ENCODE results near the gene CYREN. TPM values are rescaled to one million over a fixed set of nuclear protein-coding genes. Genes with fewer than 3 reads are reported as not detected.
A peak's percentile ranks its signal among the peaks of the same experiment; 100 is the strongest.
"Not testable (repeated sequence)": the region's sequence is repeated elsewhere in the genome, so short reads cannot be mapped to it uniquely, and the experiment has no call there.

The CYREN gene
- total and polyA plus RNA-seq, 9 donors: 23.5 to 43.0 (median 31.7) TPM

DNA sequence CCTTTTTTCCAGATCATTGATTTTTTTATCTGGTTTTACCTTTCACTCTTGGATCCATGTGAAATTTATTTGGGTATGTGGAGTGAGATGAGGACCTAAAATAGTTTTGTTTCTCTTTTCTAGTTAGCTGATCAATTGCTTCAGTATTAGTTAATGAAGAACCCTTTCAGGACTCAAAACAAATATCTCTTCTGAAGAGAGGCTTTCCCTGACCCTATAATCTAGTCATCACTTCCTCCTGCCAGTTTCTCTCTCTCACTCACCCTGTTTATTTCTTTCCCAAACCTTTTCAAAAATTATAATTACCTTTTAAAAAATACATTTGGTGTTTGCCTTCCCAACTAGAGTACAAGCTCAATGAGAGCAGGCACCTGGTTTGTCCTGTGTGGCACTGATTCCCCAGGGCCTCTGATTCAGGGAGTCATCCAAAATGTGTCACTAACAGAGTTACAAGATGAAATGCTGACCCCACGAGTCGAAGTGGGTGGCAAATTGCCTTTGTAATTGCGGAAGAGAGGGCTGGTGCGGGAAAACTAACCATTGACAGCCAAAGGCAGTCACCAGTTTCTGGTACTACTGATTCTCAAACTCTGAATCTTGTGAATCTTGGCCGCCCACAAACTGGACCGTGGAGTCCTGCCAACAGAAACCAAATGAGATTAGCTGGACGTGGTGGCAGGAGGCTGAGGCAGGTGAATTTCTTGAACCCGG is 20.3 kb downstream of the CYREN start:
- no peak overlapping the region for H3K27ac ChIP-seq (ENCODE audit: low read length)
- WGBS (ENCODE audit: insufficient coverage): 71% methylated on average over 5 of the region's 8 CpGs

DNA sequence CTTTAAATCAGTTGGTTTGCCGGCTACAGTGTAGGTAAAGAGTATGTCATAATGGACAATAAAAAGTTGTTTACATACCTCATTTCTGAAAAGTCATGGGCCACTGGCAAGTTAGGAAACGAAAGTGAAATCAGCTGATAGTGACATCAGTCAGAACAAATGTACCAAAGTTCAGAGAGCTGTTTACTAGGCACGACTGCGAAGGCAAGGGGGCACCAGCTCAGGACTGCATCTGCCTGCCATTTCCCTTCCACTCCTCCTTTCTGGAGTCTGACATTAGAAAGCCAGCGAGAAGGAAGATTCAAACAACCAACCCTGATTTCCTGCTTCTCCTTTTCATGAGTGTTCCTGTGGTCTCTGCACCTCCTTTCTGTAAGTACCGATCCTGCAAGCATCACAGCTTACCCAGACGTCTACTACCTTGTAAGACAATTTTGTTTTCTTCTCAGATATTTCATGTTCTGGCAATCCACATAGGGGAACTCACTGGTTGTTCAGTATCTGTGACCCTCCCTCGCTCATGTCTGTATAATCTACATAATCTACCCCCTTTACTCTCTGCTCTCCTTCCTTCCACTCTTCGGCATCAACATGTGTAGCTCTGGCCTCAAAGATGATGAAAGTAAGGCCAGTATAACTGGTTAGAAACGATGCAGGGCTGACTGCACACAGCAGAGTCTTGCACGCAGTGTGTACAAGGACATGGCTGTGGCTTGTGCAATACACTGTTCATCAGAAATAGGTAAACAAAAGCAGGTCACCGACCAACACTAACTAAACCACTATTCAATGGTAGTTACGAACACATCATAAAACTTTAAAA is 22.4 kb downstream of the CYREN start, which contains the start of gene TMEM140:
Gene TMEM140, plus strand, starts transcription at position 174 of the 823 bp plus-strand sequence. CDS start 16,370 bp downstream, outside the sequence.
- peak within 1 kb of the TSS; percentile 87 for H3K27ac ChIP-seq (ENCODE audit: low read length)
- no peaks in the 10 kb centered on the region for H3K4me1 ChIP-seq (ENCODE audit: control insufficient read depth, insufficient read depth, low read length)
- WGBS (ENCODE audit: insufficient coverage): 70% methylated on average over 5 of the region's 13 CpGs
- no peaks in the 10 kb centered on the region for H3K27me3 ChIP-seq (ENCODE audit: control insufficient read depth, insufficient read depth, low read length)
- H3K36me3 ChIP-seq (ENCODE audit: control insufficient read depth, insufficient read depth, low read length): no peaks in the 10 kb centered on the region
- peak within 1 kb of the TSS; percentile 29 for H3K4me3 ChIP-seq (ENCODE audit: low read length)
- DNase-seq: peak; percentile 58
- no peaks in the 10 kb centered on the region for H3K9me3 ChIP-seq (replicated peaks; ENCODE audit: control insufficient read depth, low read depth, low read length)

More for the DNA sequence above, 20.3 kb downstream of the CYREN start:
- Histone ChIP-seq H3K9me3 (replicated peaks; ENCODE audit: control insufficient read depth, low read depth, low read length) (peaks cover 5% of the 10 kb centered on the region), H3K36me3 (ENCODE audit: control insufficient read depth, insufficient read depth, low read length) (no peaks in the 10 kb centered on the region), H3K4me1 (ENCODE audit: control insufficient read depth, insufficient read depth, low read length) (no peaks in the 10 kb centered on the region), H3K27me3 (ENCODE audit: control insufficient read depth, insufficient read depth, low read length) (no peaks in the 10 kb centered on the region), H3K4me3 (ENCODE audit: low read length) (no peak overlapping the region)
- DNase-seq: no peak

DNA sequence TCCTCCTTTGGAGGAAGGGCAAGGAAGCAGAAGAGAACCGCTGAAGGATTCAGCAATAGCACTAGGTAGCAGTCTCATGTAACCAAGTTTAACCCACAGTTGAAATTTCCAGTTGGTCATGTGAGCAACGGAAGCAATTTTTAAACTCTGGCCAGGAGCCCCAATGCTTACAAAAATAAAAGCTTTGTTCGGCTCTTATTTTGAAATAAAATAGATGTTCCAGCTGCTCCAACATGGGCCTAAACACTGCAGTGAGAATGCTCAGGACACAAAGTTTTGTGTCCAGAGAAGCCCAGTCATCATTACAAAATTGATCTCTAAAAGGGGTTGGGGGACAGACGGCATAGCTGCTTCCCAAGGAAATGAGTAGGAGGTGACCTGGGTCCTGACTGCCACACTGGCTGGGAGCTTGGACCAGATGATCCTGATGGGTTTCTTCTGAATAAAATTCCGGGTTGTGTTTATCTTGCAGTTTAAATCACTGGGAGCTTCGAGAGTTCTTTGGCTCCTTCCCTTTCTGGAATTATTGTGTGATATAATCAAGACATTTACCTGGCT is 23.1 kb downstream of the CYREN start:
- DNase-seq: peak; percentile 52
- Histone ChIP-seq H3K4me3 (ENCODE audit: low read length) (no peak overlapping the region), H3K4me1 (ENCODE audit: control insufficient read depth, insufficient read depth, low read length) (no peaks in the 10 kb centered on the region), H3K9me3 (replicated peaks; ENCODE audit: control insufficient read depth, low read depth, low read length) (no peaks in the 10 kb centered on the region), H3K36me3 (ENCODE audit: control insufficient read depth, insufficient read depth, low read length) (no peaks in the 10 kb centered on the region), H3K27ac (ENCODE audit: low read length) (peak overlapping the region; percentile 87), H3K27me3 (ENCODE audit: control insufficient read depth, insufficient read depth, low read length) (no peaks in the 10 kb centered on the region)
- 51% methylated on average over 3 of the region's 6 CpGs for WGBS (ENCODE audit: insufficient coverage)

DNA sequence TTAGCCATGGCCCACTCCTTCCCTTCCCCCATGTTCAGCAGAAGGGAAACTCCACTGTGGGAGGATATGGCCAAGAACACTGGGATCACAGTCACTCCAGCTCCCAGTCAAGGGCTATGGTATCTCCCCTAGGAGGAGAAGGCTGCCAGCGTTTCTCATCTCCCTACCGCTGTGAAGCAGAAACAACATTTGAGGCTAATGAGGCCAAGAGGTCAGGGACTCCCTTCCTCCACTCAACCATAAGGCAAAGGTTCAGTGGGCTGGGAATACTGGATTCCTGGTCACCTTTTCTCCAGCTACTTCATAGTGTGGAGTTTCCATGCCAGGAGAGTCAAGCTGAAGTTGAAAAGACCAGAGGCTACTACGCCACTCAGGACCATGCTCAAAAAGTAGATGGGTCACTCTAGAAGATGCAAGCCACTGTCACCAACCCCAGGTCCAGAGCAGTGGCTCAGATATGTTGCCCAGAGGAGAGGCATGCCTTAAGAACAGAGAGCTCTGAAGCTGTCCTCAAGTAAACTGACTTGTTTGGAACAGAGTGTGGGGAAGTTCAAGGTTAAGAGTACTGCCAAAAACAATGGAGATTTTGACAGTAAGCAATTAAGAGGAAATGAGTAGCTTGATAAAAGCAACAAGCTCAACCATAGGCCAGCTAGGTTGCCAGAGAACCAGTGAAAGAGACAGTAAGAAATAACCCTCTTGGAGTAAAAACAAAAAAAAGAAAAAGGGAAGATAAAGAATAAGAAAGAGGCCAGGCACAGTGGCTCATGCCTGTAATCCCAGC is 26.4 kb downstream of the CYREN start:
- 100% methylated on average over 1 of the region's 3 CpGs for WGBS (ENCODE audit: insufficient coverage)

DNA sequence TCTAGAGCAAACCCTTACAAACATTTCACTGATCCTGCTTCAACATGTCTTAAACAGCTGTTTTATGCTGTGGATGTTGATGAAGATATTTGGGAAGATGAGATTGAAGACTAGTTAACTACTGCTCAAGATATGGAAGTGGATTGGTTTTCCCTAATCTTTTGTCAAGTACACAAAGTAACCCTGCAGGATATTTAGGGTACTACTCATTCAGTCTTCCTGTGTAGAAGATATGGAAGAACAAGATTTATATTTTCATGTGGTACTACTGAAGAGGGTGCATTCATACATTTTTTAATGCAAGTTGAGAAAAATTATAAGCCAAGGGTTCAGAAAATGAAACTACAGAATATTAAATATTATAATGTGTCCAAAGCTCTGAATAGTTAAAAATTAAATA is 40.9 kb downstream of the CYREN start:
- no peaks in the 10 kb centered on the region for H3K36me3 ChIP-seq (ENCODE audit: control insufficient read depth, insufficient read depth, low read length)
- H3K27me3 ChIP-seq (ENCODE audit: control insufficient read depth, insufficient read depth, low read length): no peaks in the 10 kb centered on the region
- no peak for DNase-seq
- no peak overlapping the region for H3K4me3 ChIP-seq (ENCODE audit: low read length)
- H3K27ac ChIP-seq (ENCODE audit: low read length): no peak overlapping the region
- H3K4me1 ChIP-seq (ENCODE audit: control insufficient read depth, insufficient read depth, low read length): no peaks in the 10 kb centered on the region
- H3K9me3 ChIP-seq (replicated peaks; ENCODE audit: control insufficient read depth, low read depth, low read length): peaks cover 3% of the 10 kb centered on the region

More for the DNA sequence above, 26.4 kb downstream of the CYREN start:
- Histone ChIP-seq H3K27ac (ENCODE audit: low read length) (no peak overlapping the region), H3K27me3 (ENCODE audit: control insufficient read depth, insufficient read depth, low read length) (no peaks in the 10 kb centered on the region), H3K4me3 (ENCODE audit: low read length) (no peak overlapping the region), H3K9me3 (replicated peaks; ENCODE audit: control insufficient read depth, low read depth, low read length) (no peaks in the 10 kb centered on the region), H3K36me3 (ENCODE audit: control insufficient read depth, insufficient read depth, low read length) (no peaks in the 10 kb centered on the region), H3K4me1 (ENCODE audit: control insufficient read depth, insufficient read depth, low read length) (no peaks in the 10 kb centered on the region)
- no peak for DNase-seq

DNA sequence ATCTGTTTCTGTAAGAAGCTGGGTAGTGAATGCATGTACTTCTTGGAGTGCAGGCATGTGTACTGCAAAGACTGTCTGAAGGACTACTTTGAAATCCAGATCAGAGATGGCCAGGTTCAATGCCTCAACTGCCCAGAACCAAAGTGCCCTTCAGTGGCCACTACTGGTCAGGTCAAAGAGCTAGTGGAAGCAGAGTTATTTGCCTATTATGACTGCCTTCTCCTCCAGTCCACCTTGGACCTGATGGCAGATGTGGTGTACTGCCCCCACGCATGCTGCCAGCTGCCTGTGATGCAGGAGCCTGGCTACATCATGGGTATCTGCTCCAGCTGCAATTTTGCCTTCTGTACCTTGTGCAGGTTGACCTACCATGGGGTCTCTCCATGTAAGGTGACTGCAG is 41.6 kb downstream of the CYREN start:
- Histone ChIP-seq H3K27ac (ENCODE audit: low read length) (no peak overlapping the region), H3K27me3 (ENCODE audit: control insufficient read depth, insufficient read depth, low read length) (no peaks in the 10 kb centered on the region), H3K4me1 (ENCODE audit: control insufficient read depth, insufficient read depth, low read length) (no peaks in the 10 kb centered on the region), H3K4me3 (ENCODE audit: low read length) (no peak overlapping the region), H3K36me3 (ENCODE audit: control insufficient read depth, insufficient read depth, low read length) (no peaks in the 10 kb centered on the region), H3K9me3 (replicated peaks; ENCODE audit: control insufficient read depth, low read depth, low read length) (peaks cover 3% of the 10 kb centered on the region)
- no peak for DNase-seq
- WGBS (ENCODE audit: insufficient coverage): 60% methylated on average over 1 of the region's 1 CpG

DNA sequence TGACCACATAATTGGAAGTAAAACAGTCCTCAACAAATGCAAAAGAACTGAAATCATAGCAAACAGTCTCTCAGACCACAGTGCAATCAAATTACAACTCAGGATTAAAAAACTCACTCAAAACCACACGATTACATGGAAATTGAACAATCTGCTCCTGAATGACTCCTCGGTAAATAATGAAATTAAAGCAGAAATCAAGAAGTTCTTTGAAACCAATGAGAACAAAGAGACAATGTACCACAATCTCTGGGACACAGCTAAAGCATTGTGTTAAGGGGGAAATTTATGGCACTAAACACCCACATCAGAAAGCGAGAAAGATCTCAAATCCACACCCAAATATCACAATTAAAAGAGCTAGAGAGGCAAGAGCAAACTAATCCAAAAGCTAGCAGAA is 45.9 kb downstream of the CYREN start:
- not testable (repeated sequence) for H3K27ac ChIP-seq (ENCODE audit: low read length); H3K4me3 ChIP-seq (ENCODE audit: low read length); H3K27me3 ChIP-seq (ENCODE audit: control insufficient read depth, insufficient read depth, low read length); H3K4me1 ChIP-seq (ENCODE audit: control insufficient read depth, insufficient read depth, low read length); H3K36me3 ChIP-seq (ENCODE audit: control insufficient read depth, insufficient read depth, low read length); H3K9me3 ChIP-seq (replicated peaks; ENCODE audit: control insufficient read depth, low read depth, low read length); DNase-seq
- no CpG with 5 or more reads among the region's 3 CpGs for WGBS (ENCODE audit: insufficient coverage)

DNA sequence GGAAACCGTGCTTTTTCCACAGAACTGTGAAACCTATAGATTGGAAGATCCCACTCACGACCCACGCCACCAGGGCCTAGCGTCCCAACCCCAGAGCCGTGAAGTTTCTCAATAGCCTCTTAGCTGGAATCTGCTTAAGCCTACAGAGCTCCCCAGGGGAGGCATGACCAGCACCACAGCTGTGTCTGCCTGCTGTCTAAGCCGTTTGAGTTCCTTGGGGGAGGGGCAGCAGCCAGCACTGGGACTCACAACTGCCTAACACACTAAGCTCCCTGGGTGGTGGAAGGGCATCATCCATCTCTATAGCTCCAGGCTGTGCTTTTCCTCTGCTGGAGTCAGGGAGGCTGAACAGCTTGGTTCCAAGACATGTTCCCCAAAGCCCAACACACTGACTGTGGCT is 48.6 kb downstream of the CYREN start:
- DNase-seq: peak; percentile 4
- Histone ChIP-seq H3K4me1 (ENCODE audit: control insufficient read depth, insufficient read depth, low read length) (no peaks in the 10 kb centered on the region), H3K36me3 (ENCODE audit: control insufficient read depth, insufficient read depth, low read length) (no peaks in the 10 kb centered on the region), H3K27me3 (ENCODE audit: control insufficient read depth, insufficient read depth, low read length) (no peaks in the 10 kb centered on the region), H3K4me3 (ENCODE audit: low read length) (no peak overlapping the region), H3K9me3 (replicated peaks; ENCODE audit: control insufficient read depth, low read depth, low read length) (peaks cover 3% of the 10 kb centered on the region), H3K27ac (ENCODE audit: low read length) (no peak overlapping the region)
- WGBS (ENCODE audit: insufficient coverage): 81% methylated on average over 6 of the region's 6 CpGs

DNA sequence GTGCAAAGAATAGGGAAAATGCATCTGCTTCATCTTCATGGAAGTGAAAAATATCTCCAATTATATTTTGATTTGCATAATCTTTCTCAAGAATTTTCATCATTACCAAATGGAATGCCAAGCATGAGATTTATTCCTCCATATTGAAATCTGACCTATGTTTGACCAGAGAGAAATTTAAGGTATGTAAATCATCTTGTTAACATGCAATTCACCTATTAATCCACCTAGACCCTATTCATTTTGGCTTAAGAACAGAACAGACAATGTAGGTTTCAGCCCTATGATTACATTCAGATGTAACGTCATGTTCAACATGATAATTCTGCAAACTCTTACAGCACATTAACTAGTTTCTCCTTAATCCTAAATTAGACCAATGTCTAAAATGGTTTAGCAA is 53.4 kb downstream of the CYREN start:
- no peaks in the 10 kb centered on the region for H3K27me3 ChIP-seq (ENCODE audit: control insufficient read depth, insufficient read depth, low read length)
- H3K9me3 ChIP-seq (replicated peaks; ENCODE audit: control insufficient read depth, low read depth, low read length): peaks cover 3% of the 10 kb centered on the region
- DNase-seq: no peak
- no peak overlapping the region for H3K4me3 ChIP-seq (ENCODE audit: low read length)
- no peak overlapping the region for H3K27ac ChIP-seq (ENCODE audit: low read length)
- WGBS (ENCODE audit: insufficient coverage): no CpG with 5 or more reads among the region's 1 CpG
- H3K36me3 ChIP-seq (ENCODE audit: control insufficient read depth, insufficient read depth, low read length): no peaks in the 10 kb centered on the region
- H3K4me1 ChIP-seq (ENCODE audit: control insufficient read depth, insufficient read depth, low read length): no peaks in the 10 kb centered on the region

All from muscle of leg (tissue), 11 donors.